Measurements from ENCODE around the gene KDM2B. TPM values are rescaled to one million over a fixed set of nuclear protein-coding genes. Genes with fewer than 3 reads are reported as not detected.

KDM2B gene
- polyA plus RNA-seq, 2 of the 4 experiments (the other 2 are of a cell fraction), result 10.4 to 18.4 TPM

DNA sequence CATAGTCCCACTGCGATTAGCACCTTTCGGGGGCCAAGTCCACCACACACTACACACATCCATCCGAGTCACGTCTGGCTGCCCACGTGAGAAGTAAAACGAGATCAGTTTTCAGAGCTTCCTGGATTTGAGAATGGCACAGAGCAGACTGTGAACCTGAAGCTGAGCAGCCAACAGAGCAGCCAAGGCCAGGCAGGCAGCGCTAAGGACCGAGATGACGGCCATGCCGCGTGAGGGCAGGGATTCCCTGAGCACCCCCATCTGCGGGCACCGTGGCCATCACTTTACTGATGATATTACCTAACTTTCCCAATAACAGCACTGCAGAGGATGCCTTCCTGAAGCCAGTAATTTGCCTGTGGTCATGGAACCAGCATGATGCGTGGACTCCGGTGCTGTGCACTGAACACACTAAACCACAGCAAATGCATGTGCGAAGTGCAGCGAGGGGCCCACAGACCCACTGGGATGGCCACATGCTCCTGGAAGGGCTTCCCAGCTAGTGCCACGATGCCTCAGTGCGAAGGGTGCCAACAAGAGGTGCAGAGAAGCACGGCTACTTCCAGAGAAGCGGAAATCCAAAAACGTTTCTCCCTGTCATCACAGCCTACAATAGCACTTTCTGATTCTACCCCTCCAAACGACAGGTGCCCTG lies 124.9 kb downstream of the KDM2B start:
- Histone ChIP-seq H3K9me3 (no peaks in the 10 kb centered on the region), H3K27ac (no peak overlapping the region), H3K4me3 (no peak overlapping the region), H3K4me1 (no peaks in the 10 kb centered on the region), H3K4me2 (no peak overlapping the region)
- ChIA-PET CTCF (interaction anchor here (1.1 to 9.3 kb wide), 4 partner anchors 8 to 23 kb away, joined by 3 to 75 read pairs (median 4); no protein-coding TSS in a partner anchor), POLR2A (no interaction called here)
- ATAC-seq, result no peak
- TF ChIP-seq, protein P1, sequence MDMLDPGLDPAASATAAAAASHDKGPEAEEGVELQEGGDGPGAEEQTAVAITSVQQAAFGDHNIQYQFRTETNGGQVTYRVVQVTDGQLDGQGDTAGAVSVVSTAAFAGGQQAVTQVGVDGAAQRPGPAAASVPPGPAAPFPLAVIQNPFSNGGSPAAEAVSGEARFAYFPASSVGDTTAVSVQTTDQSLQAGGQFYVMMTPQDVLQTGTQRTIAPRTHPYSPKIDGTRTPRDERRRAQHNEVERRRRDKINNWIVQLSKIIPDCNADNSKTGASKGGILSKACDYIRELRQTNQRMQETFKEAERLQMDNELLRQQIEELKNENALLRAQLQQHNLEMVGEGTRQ (IDR thresholded peaks at IDR 0.05), result no peak
- TF ChIP-seq RAD21 (conservative IDR thresholded peaks at IDR 0.05 in 1 of 2, IDR thresholded peaks at IDR 0.05 in 1 of 2) (no peak), TFCP2L1 (CRISPR knock-in tag; IDR thresholded peaks at IDR 0.05) (no peak)
- TF ChIP-seq, protein P2, sequence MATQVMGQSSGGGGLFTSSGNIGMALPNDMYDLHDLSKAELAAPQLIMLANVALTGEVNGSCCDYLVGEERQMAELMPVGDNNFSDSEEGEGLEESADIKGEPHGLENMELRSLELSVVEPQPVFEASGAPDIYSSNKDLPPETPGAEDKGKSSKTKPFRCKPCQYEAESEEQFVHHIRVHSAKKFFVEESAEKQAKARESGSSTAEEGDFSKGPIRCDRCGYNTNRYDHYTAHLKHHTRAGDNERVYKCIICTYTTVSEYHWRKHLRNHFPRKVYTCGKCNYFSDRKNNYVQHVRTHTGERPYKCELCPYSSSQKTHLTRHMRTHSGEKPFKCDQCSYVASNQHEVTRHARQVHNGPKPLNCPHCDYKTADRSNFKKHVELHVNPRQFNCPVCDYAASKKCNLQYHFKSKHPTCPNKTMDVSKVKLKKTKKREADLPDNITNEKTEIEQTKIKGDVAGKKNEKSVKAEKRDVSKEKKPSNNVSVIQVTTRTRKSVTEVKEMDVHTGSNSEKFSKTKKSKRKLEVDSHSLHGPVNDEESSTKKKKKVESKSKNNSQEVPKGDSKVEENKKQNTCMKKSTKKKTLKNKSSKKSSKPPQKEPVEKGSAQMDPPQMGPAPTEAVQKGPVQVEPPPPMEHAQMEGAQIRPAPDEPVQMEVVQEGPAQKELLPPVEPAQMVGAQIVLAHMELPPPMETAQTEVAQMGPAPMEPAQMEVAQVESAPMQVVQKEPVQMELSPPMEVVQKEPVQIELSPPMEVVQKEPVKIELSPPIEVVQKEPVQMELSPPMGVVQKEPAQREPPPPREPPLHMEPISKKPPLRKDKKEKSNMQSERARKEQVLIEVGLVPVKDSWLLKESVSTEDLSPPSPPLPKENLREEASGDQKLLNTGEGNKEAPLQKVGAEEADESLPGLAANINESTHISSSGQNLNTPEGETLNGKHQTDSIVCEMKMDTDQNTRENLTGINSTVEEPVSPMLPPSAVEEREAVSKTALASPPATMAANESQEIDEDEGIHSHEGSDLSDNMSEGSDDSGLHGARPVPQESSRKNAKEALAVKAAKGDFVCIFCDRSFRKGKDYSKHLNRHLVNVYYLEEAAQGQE (IDR thresholded peaks at IDR 0.05), result no peak
- no peak for FAIRE-seq
- 86% methylated on average over 22 of the region's 23 CpGs for WGBS (ENCODE audit: missing lambda C conversion rate)
- DNase-seq (ENCODE audit: low read depth in 1 of 2, low spot score in 1 of 2), result no peak

DNA sequence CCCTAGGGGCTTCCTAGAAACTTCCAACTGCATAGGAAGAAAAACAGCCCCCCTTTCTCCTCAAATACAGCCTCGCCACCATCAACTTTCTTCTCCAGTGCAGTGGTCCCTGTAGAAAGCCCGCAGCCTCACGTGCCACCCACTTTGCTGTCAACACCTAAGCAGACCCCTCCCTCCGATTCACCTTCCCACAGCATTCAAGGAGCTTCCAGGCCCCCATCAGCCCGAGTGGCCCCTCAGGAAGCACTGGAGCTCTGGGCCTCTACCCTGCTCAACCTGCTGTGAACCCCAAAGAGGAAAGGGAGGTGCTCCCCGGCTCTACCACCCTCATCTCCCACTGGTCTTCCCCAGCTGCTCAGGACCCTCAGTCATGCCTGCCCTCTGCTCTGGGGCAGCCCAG lies 125.9 kb downstream of the KDM2B start:
- Histone ChIP-seq H3K9me3 (no peaks in the 10 kb centered on the region), H3K4me3 (no peak overlapping the region), H3K4me2 (no peak overlapping the region), H3K27ac (no peak overlapping the region), H3K4me1 (no peaks in the 10 kb centered on the region)
- ChIA-PET CTCF (interaction anchor here (0.9 to 9.3 kb wide), 4 partner anchors 9 to 235 kb away, joined by 3 to 75 read pairs (median 4); no protein-coding TSS in a partner anchor), POLR2A (no interaction called here)
- DNase-seq (ENCODE audit: low read depth in 1 of 2, low spot score in 1 of 2) (no peak), FAIRE-seq (no peak), ATAC-seq (no peak)
- WGBS (ENCODE audit: missing lambda C conversion rate), result 84% methylated on average over 6 of the region's 6 CpGs
- no peak for TF ChIP-seq FOSB (CRISPR knock-in tag; IDR thresholded peaks at IDR 0.05)
- TF ChIP-seq KDM5A (IDR thresholded peaks at IDR 0.05), result no peak
- TF ChIP-seq HOXB5 (CRISPR knock-in tag; IDR thresholded peaks at IDR 0.05), result no peak
- TF ChIP-seq HOXB13 (CRISPR knock-in tag; IDR thresholded peaks at IDR 0.05; ENCODE audit: low read depth), result no peak
- no peak for TF ChIP-seq GATA3 (IDR thresholded peaks at IDR 0.05; ENCODE audit: borderline replicate concordance)
- no peak for TF ChIP-seq MYC (IDR thresholded peaks at IDR 0.05; ENCODE audit: borderline replicate concordance, low read length)
- no peak for TF ChIP-seq RFX5 (IDR thresholded peaks at IDR 0.05)
- no peak for TF ChIP-seq ZNF302 (CRISPR knock-in tag; IDR thresholded peaks at IDR 0.05)
- TF ChIP-seq CBX2 (IDR thresholded peaks at IDR 0.05; ENCODE audit: borderline replicate concordance, low read depth), result no peak
- TF ChIP-seq CBX8 (IDR thresholded peaks at IDR 0.05), result no peak
- no peak for TF ChIP-seq POLR2AphosphoS2 (conservative IDR thresholded peaks at IDR 0.05; ENCODE audit: low read length)
- TF ChIP-seq EP300 (IDR thresholded peaks at IDR 0.05), result no peak
- no peak for TF ChIP-seq HOXA7 (CRISPR knock-in tag; IDR thresholded peaks at IDR 0.05)

DNA sequence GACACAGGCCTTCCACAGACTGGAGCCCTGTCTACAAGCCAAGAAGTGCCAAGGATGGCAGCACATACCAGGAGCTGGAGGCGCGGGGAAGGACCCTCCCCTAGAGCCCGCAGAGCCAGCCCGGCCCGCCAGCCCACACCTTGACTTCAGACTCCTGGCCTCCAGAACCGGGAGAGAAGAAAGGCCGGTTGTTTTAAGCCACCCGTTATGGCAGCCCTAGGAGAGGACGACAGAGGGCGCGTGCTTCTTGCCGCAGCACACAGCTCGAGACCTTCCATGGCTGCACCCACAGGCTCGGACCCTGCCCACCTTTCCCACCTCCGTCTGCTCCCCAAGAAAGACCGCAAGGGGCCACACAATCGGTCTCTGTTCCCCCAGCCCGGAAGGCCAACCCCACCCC lies 127.2 kb downstream of the KDM2B start:
- Histone ChIP-seq H3K4me3 (no peak overlapping the region), H3K9me3 (no peaks in the 10 kb centered on the region), H3K4me1 (no peaks in the 10 kb centered on the region), H3K27ac (no peak overlapping the region), H3K4me2 (no peak overlapping the region)
- FAIRE-seq (no peak), DNase-seq (ENCODE audit: low read depth in 1 of 2, low spot score in 1 of 2) (no peak), ATAC-seq (no peak; a peak in 1 of 6 replicates)
- WGBS (ENCODE audit: missing lambda C conversion rate), result 88% methylated on average over 18 of the region's 18 CpGs
- ChIA-PET POLR2A (no interaction called here), CTCF (interaction anchor here (1.1 to 9.3 kb wide), 2 partner anchors 8 to 12 kb away, joined by 4 to 75 read pairs; no protein-coding TSS in a partner anchor)
- TF ChIP-seq BHLHE40 (IDR thresholded peaks at IDR 0.05; ENCODE audit: low read depth, low read length) (no peak), CBX8 (IDR thresholded peaks at IDR 0.05) (no peak), KDM5A (IDR thresholded peaks at IDR 0.05) (no peak), ZSCAN20 (CRISPR knock-in tag; IDR thresholded peaks at IDR 0.05) (no peak)
- TF ChIP-seq, protein P3, sequence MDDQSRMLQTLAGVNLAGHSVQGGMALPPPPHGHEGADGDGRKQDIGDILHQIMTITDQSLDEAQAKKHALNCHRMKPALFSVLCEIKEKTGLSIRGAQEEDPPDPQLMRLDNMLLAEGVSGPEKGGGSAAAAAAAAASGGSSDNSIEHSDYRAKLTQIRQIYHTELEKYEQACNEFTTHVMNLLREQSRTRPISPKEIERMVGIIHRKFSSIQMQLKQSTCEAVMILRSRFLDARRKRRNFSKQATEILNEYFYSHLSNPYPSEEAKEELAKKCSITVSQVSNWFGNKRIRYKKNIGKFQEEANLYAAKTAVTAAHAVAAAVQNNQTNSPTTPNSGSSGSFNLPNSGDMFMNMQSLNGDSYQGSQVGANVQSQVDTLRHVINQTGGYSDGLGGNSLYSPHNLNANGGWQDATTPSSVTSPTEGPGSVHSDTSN (IDR thresholded peaks at IDR 0.05), result no peak
